Measurements from ENCODE around the gene ASCC1. TPM values are rescaled to one million over a fixed set of nuclear protein-coding genes. Genes with fewer than 3 reads are reported as not detected.

ASCC1 gene
- total RNA-seq, 1 experiment from 2014 or later: 27.8 TPM

DNA sequence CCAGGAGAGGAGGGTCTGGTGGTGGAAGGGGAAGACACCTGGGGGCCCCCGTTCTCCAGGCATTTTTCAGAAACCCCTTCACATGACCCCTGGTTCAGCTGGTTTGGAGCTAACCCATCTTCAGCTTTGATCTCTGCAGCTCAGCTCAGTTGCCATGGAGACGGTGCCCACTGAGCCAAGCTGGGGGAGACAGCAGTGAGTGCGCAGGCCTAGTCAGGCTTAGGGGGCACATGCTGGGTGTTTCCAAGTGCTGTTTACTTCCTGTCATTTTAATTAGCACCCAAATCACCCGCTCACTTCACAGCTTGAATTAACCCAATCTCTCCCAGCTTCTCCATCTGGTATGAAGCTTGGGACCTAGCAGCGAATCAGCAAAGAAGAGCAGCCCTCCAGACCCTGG is 136.7 kb downstream of the ASCC1 start:
- Histone ChIP-seq H3K4me2 (ENCODE audit: low read depth, low read length, poor library complexity, severe bottlenecking) (no peak overlapping the region), H4K20me1 (ENCODE audit: insufficient read depth, low read depth, low read length) (no peaks in the 10 kb centered on the region), H3K4me3 (ENCODE audit: low read length) (no peak overlapping the region), H3K36me3 (ENCODE audit: insufficient read depth, low read length) (no peaks in the 10 kb centered on the region), H3K4me1 (ENCODE audit: low read length) (0 out of 2 replicates have a peak, but pooled peaks cover 4% of the 10 kb centered on the region), H3K79me2 (ENCODE audit: low read length) (no peaks in the 10 kb centered on the region), H3K9me2 (replicated peaks; ENCODE audit: insufficient read depth, low read length) (no peaks in the 10 kb centered on the region), H3K27me3 (ENCODE audit: low read length) (no peaks in the 10 kb centered on the region), H3K27ac (ENCODE audit: low read length) (no peak overlapping the region), H3K9ac (ENCODE audit: low read length) (no peak overlapping the region), H2AFZ (ENCODE audit: low read length) (no peak overlapping the region), H3K9me3 (ENCODE audit: low read length) (no peaks in the 10 kb centered on the region)
- DNase-seq: peak; percentile 53

DNA sequence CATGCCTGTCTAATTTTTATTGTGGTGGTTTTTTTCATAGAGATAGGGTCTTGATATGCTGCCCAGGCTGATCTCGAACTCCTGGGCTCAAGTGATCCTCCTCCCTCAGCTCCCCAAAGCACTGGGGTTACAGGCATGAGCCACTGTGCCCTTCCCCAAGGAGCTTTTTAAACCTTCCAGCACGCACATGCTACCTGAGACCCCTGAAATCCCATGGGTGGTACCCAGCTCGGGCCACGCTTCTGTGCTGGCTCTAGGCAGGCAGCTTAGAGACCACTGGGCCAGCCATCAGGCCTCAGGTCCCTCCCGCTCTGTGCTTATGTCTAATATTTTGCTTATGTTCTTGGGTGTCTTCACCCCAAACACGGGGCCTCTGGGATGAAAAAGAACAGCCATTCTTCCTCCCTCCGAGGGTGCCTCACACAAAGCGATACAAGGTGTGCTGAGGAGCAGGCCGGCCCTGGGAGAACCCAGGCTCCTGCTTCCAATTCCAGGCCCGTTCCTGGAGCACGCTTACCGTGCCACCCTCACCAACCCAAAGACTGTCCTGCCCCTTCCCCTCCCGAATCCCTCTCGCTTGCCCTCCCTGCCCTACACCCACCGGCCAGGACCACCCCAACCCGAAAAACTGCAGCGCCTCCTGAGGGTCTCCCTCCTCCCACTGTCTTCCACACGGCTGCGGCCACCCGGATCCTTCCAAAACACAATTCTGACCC is 138.6 kb downstream of the ASCC1 start:
- Histone ChIP-seq H3K27ac (ENCODE audit: low read length) (no peak overlapping the region), H3K9me2 (replicated peaks; ENCODE audit: insufficient read depth, low read length) (no peaks in the 10 kb centered on the region), H3K36me3 (ENCODE audit: insufficient read depth, low read length) (no peaks in the 10 kb centered on the region), H3K4me1 (ENCODE audit: low read length) (0 out of 2 replicates have a peak, but pooled peaks cover 4% of the 10 kb centered on the region), H4K20me1 (ENCODE audit: insufficient read depth, low read depth, low read length) (no peaks in the 10 kb centered on the region), H3K79me2 (ENCODE audit: low read length) (no peaks in the 10 kb centered on the region), H3K4me2 (ENCODE audit: low read depth, low read length, poor library complexity, severe bottlenecking) (no peak overlapping the region), H3K9me3 (ENCODE audit: low read length) (no peaks in the 10 kb centered on the region), H3K4me3 (ENCODE audit: low read length) (no peak overlapping the region), H3K27me3 (ENCODE audit: low read length) (no peaks in the 10 kb centered on the region), H3K9ac (ENCODE audit: low read length) (no peak overlapping the region), H2AFZ (ENCODE audit: low read length) (no peak overlapping the region)
- DNase-seq: no peak

DNA sequence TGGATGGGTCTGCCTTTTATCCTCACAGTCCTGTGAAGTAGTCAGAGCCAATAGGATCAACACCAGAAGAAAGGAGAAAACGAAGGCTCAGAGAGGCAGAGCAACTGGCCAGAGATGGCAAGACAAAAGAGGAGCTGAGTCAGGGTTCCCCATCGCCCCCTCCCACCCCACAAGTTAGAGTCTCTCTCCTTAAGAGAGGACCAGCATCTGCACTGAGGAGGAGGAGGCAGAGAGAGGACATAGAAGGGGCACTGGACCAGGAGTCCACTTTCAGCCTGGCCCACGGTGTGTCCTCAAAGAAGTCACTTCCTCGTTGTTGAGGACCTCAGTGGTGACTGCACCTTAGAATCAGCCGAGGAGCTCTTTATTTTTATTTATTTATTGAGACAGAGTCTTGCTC is 139.3 kb downstream of the ASCC1 start:
- no peaks in the 10 kb centered on the region for H3K36me3 ChIP-seq (ENCODE audit: insufficient read depth, low read length)
- no peak for DNase-seq
- H3K9ac ChIP-seq (ENCODE audit: low read length): no peak overlapping the region
- no peaks in the 10 kb centered on the region for H3K79me2 ChIP-seq (ENCODE audit: low read length)
- H3K27me3 ChIP-seq (ENCODE audit: low read length): no peaks in the 10 kb centered on the region
- H3K4me1 ChIP-seq (ENCODE audit: low read length): 0 out of 2 replicates have a peak, but pooled peaks cover 4% of the 10 kb centered on the region
- H3K9me2 ChIP-seq (replicated peaks; ENCODE audit: insufficient read depth, low read length): no peaks in the 10 kb centered on the region
- H2AFZ ChIP-seq (ENCODE audit: low read length): no peak overlapping the region
- H3K4me2 ChIP-seq (ENCODE audit: low read depth, low read length, poor library complexity, severe bottlenecking): no peak overlapping the region
- H3K9me3 ChIP-seq (ENCODE audit: low read length): no peaks in the 10 kb centered on the region
- no peak overlapping the region for H3K4me3 ChIP-seq (ENCODE audit: low read length)
- H3K27ac ChIP-seq (ENCODE audit: low read length): no peak overlapping the region
- H4K20me1 ChIP-seq (ENCODE audit: insufficient read depth, low read depth, low read length): no peaks in the 10 kb centered on the region

DNA sequence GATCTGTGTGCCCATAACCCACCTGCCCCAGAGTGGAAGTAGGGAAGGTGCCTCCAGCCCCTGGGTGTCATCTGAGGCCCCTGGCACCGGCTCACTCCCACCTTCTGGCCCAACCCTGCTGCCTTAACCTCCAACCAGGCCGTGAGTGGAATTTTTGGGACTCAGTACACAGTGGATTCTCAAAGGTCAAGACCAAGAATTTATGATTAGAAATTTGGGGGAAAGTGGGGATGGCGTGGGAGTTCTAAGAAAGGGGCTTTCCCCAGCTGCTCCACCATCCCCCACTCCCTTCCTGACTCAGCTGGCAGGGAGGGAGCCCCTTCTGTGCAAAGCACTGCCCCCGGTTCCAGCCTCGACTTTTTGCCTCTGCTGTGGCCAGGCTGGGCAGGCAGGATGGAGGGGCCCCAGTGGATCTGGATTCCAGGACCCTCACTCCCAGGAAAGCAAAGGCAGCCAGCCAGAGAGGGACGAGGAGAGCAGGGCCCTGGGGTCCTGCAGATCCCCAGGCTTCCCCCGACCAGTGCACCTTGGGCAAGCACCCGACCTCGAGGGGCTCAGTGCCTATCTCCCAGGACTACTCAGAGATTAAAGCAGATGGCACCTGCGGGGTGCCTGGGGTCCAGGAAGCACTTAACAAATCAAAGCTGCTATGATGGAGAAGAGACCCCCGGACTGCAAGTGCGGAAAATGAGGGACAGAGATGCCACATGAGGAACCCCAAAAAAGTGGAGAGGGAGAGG is 140.5 kb downstream of the ASCC1 start:
- DNase-seq: no peak
- H3K36me3 ChIP-seq (ENCODE audit: insufficient read depth, low read length): no peaks in the 10 kb centered on the region
- no peaks in the 10 kb centered on the region for H3K79me2 ChIP-seq (ENCODE audit: low read length)
- no peak overlapping the region for H3K27ac ChIP-seq (ENCODE audit: low read length)
- H4K20me1 ChIP-seq (ENCODE audit: insufficient read depth, low read depth, low read length): no peaks in the 10 kb centered on the region
- no peaks in the 10 kb centered on the region for H3K9me3 ChIP-seq (ENCODE audit: low read length)
- H3K9me2 ChIP-seq (replicated peaks; ENCODE audit: insufficient read depth, low read length): no peaks in the 10 kb centered on the region
- no peak overlapping the region for H2AFZ ChIP-seq (ENCODE audit: low read length)
- H3K4me1 ChIP-seq (ENCODE audit: low read length): 0 out of 2 replicates have a peak, but pooled peaks cover 4% of the 10 kb centered on the region
- H3K4me2 ChIP-seq (ENCODE audit: low read depth, low read length, poor library complexity, severe bottlenecking): no peak overlapping the region
- H3K9ac ChIP-seq (ENCODE audit: low read length): no peak overlapping the region
- H3K27me3 ChIP-seq (ENCODE audit: low read length): no peaks in the 10 kb centered on the region
- H3K4me3 ChIP-seq (ENCODE audit: low read length): no peak overlapping the region

DNA sequence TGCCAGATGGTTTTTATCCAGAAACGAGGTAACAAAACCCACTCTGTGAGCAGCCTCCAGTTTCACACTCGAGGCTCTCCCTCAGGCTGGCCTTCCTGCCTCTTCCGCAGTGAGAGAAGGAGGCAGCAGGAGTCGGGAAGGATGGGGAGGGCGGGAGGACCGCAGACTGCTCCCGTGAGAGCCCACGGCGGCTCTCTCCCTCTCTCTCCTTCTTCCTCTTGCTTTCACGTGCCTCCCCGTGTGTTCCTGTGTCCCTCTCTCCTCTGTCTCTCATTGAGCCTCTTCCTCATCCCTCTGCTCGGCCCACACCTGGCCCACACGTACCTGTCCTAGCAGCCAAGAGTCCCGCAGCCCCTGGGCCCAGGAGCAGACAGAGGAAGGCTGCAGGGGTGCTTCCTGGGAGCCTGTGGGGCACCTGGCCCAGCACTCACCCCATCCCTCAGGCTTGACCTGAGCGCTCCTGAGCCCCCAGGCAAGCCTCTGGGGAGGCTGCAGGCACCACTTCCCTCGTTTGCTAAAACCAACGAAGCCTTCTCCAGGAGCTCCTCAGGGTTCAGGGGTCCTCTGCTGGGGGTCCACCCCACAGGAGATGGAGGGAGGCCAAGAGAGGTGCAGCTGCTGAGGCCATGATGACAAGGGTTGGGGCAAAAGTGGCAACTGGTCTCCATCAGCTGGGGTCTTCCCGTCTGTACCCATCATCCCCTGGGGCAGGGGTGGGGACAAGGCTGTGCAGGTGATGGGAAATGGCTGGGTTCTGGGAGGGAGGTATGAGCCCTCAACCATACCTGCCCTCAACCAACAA is 141.3 kb downstream of the ASCC1 start:
- H3K27ac ChIP-seq (ENCODE audit: low read length): no peak overlapping the region
- no peaks in the 10 kb centered on the region for H3K36me3 ChIP-seq (ENCODE audit: insufficient read depth, low read length)
- DNase-seq: no peak
- no peaks in the 10 kb centered on the region for H3K27me3 ChIP-seq (ENCODE audit: low read length)
- no peaks in the 10 kb centered on the region for H3K79me2 ChIP-seq (ENCODE audit: low read length)
- no peak overlapping the region for H3K9ac ChIP-seq (ENCODE audit: low read length)
- no peak overlapping the region for H2AFZ ChIP-seq (ENCODE audit: low read length)
- H3K4me2 ChIP-seq (ENCODE audit: low read depth, low read length, poor library complexity, severe bottlenecking): no peak overlapping the region
- H3K4me1 ChIP-seq (ENCODE audit: low read length): 0 out of 2 replicates have a peak, but pooled peaks cover 4% of the 10 kb centered on the region
- H3K4me3 ChIP-seq (ENCODE audit: low read length): no peak overlapping the region
- no peaks in the 10 kb centered on the region for H3K9me2 ChIP-seq (replicated peaks; ENCODE audit: insufficient read depth, low read length)
- H3K9me3 ChIP-seq (ENCODE audit: low read length): no peaks in the 10 kb centered on the region
- no peaks in the 10 kb centered on the region for H4K20me1 ChIP-seq (ENCODE audit: insufficient read depth, low read depth, low read length)

DNA sequence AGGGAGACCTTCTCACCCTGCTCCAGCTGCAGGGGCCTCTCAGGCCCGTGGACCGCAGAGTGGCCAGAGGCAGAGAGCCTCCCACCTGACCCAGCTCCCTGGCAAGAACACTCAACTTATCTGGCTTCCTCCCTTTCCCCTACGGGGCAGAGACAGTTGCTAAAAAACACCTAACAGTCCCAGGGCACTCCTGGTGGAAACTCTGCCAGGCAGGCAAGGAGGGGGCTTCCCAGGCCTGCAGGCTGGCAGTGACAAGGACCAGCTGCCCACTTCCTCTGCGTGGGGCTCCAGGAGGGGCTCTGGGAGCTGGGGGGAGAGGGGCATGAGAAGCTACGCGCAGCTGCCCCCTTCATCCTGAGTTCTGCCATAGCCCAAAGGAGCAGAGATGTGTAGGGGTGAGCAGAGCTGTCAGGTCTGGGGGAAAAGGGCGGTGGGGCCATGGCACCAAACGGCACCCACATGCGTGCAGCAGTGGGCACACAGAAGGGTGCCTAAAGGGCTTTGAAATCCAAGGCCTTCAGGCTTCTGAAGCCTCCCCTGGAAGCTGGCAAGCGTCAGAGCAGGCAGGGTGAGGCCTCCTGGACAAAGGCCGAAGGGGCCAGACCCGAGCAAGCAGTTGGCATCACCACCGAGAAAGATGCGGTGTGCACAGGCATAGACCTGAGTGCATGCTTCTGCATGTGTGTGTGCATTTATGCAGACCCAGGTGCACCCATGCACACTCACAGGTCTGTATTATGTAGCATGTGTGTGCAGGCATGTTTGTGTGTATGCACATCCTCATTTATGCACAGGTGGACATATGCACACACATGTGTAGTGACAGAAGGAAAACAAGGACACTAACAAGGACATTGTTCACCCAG is 142.1 kb downstream of the ASCC1 start:
- H3K4me2 ChIP-seq (ENCODE audit: low read depth, low read length, poor library complexity, severe bottlenecking): no peak overlapping the region
- H3K36me3 ChIP-seq (ENCODE audit: insufficient read depth, low read length): no peaks in the 10 kb centered on the region
- no peak overlapping the region for H3K27ac ChIP-seq (ENCODE audit: low read length)

DNA sequence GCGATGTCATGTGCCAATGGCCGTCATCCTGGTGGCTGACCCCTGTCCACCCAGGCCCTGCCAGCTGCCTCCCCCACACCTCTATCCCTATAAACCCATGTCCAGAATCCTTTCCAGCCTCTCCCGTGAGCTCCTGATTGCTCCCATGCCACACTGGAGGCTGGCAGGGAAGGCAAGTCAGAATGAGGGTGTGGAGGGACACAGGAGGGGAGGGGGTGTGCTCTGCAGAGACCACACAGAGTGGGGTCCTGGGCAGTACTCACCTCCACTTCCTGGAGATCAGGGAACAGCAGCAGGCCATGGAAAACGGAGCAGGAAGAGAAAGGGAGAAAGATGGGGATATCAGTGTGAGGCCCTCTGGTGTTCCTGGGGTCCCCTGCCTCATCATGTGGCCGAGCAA is 143.4 kb downstream of the ASCC1 start:
- Histone ChIP-seq H4K20me1 (ENCODE audit: insufficient read depth, low read depth, low read length) (no peaks in the 10 kb centered on the region), H3K79me2 (ENCODE audit: low read length) (no peaks in the 10 kb centered on the region), H3K4me1 (ENCODE audit: low read length) (no peaks in the 10 kb centered on the region), H3K27ac (ENCODE audit: low read length) (no peak overlapping the region), H3K9me3 (ENCODE audit: low read length) (no peaks in the 10 kb centered on the region), H3K36me3 (ENCODE audit: insufficient read depth, low read length) (no peaks in the 10 kb centered on the region), H3K9me2 (replicated peaks; ENCODE audit: insufficient read depth, low read length) (no peaks in the 10 kb centered on the region), H3K4me3 (ENCODE audit: low read length) (no peak overlapping the region), H3K9ac (ENCODE audit: low read length) (no peak overlapping the region), H3K27me3 (ENCODE audit: low read length) (no peaks in the 10 kb centered on the region), H2AFZ (ENCODE audit: low read length) (no peak overlapping the region), H3K4me2 (ENCODE audit: low read depth, low read length, poor library complexity, severe bottlenecking) (no peak overlapping the region)
- no peak for DNase-seq

More for the DNA sequence above, 142.1 kb downstream of the ASCC1 start:
- H3K9me2 ChIP-seq (replicated peaks; ENCODE audit: insufficient read depth, low read length): no peaks in the 10 kb centered on the region
- DNase-seq: no peak
- no peaks in the 10 kb centered on the region for H3K79me2 ChIP-seq (ENCODE audit: low read length)
- no peaks in the 10 kb centered on the region for H3K4me1 ChIP-seq (ENCODE audit: low read length)
- H3K9me3 ChIP-seq (ENCODE audit: low read length): no peaks in the 10 kb centered on the region
- no peak overlapping the region for H3K4me3 ChIP-seq (ENCODE audit: low read length)
- no peaks in the 10 kb centered on the region for H4K20me1 ChIP-seq (ENCODE audit: insufficient read depth, low read depth, low read length)
- no peak overlapping the region for H3K9ac ChIP-seq (ENCODE audit: low read length)
- no peaks in the 10 kb centered on the region for H3K27me3 ChIP-seq (ENCODE audit: low read length)
- no peak overlapping the region for H2AFZ ChIP-seq (ENCODE audit: low read length)

Data from Karpas-422 (cell line).